GM18520 (cell line): ENCODE measurements around the gene FLYWCH2.

Experiments
- ATAC-seq: cut with Tn5 transposase; IDR thresholded peaks from one replicate; pipeline ENCODE4 v1.9.1; 2021; ENCODE audit not compliant: unreplicated experiment

The FLYWCH2 gene

GRCh38 chr16:2882650-2883457, at the start of gene FLYWCH2:
TSS of gene FLYWCH2 (plus strand) at chr16:2883215. CDS start at chr16:2896450, 13,235 bp downstream.
- peak; percentile 86 for ATAC-seq

GRCh38 chr16:2833776-2834175, 49.2 kb upstream of the FLYWCH2 start:
- ATAC-seq, result no peak

GRCh38 chr16:2834968-2835367, 48.0 kb upstream of the FLYWCH2 start:
- ATAC-seq, result no peak

- ATAC-seq, result no peak
Observed at GRCh38 chr16:2835638-2836493, 47.1 kb upstream of the FLYWCH2 start.

- ATAC-seq, result no peak
Observed at GRCh38 chr16:2836646-2837508, 46.1 kb upstream of the FLYWCH2 start.

- ATAC-seq, result no peak
Observed at GRCh38 chr16:2838928-2839327, 44.1 kb upstream of the FLYWCH2 start.

GRCh38 chr16:2839650-2840450, 43.2 kb upstream of the FLYWCH2 start:
- ATAC-seq, result no peak

GRCh38 chr16:2840914-2841313, 42.1 kb upstream of the FLYWCH2 start:
- ATAC-seq, result no peak

GRCh38 chr16:2841606-2842339, 41.2 kb upstream of the FLYWCH2 start:
- ATAC-seq, result no peak

- ATAC-seq, result no peak
Observed at GRCh38 chr16:2842340-2843000, 40.5 kb upstream of the FLYWCH2 start.

- no peak for ATAC-seq
Observed at GRCh38 chr16:2843526-2843925, 39.5 kb upstream of the FLYWCH2 start.

GRCh38 chr16:2845116-2845515, 37.9 kb upstream of the FLYWCH2 start:
- no peak for ATAC-seq

- ATAC-seq, result no peak
Observed at GRCh38 chr16:2846511-2847310, 36.3 kb upstream of the FLYWCH2 start.

- ATAC-seq, result no peak
Observed at GRCh38 chr16:2848933-2849725, 33.9 kb upstream of the FLYWCH2 start.

- ATAC-seq, result no peak
Observed at GRCh38 chr16:2852003-2852730, 30.8 kb upstream of the FLYWCH2 start.

GRCh38 chr16:2852731-2853507, 30.1 kb upstream of the FLYWCH2 start:
- no peak for ATAC-seq
